Prostate gland (tissue), 2 donors: Measurements from ENCODE around the gene GPR171. TPM values are rescaled to one million over a fixed set of nuclear protein-coding genes. Genes with fewer than 3 reads are reported as not detected.
"Not testable (repeated sequence)": the region's sequence is repeated elsewhere in the genome, so short reads cannot be mapped to it uniquely, and the experiment has no call there.

Source experiments
- DNase-seq: peaks from one replicate; pipeline ENCODE4 v3.0.0-alpha.2; 2019; ENCODE audit warnings: low spot score
- H3K27ac ChIP-seq, 2 donors: fragments of 200-600 bp; sonication (generic); 2 replicates each; pipeline ENCODE4 v1.5.1; 2017 to 2019
- H3K27me3 ChIP-seq: fragments of 200-600 bp; sonication (generic); replicated peaks from 2 replicates; pipeline ENCODE4 v1.5.1; 2019; ENCODE audit not compliant: insufficient read depth
- H3K36me3 ChIP-seq, 2 donors: fragments of 200-600 bp; sonication (generic); 1 replicate in 1 of 2; 2 replicates in 1 of 2; pipeline versions ENCODE4 v1.5.1 to v1.8.1; 2017 to 2019
- H3K4me1 ChIP-seq: fragments of 200-600 bp; sonication (generic); replicated peaks from 2 replicates; pipeline ENCODE4 v1.5.1; 2019
- H3K4me3 ChIP-seq, 2 donors: fragments of 200-600 bp; sonication (generic); 2 replicates each; pipeline ENCODE4 v1.5.1; 2017 to 2019
- H3K9me3 ChIP-seq: fragments of 200-600 bp; sonication (generic); 2 replicates; pipeline ENCODE4 v1.5.1; 2017
- POLR2A ChIP-seq: fragments of 450-650 bp; IDR thresholded peaks from one replicate; pipeline ENCODE4 v1.6.1; 2016; ENCODE audit warnings: antibody characterized with exemption, mild to moderate bottlenecking
- POLR2AphosphoS5 ChIP-seq: sonication (generic); formaldehyde crosslinking; IDR thresholded peaks from one replicate; pipeline ENCODE4 v1.6.1; 2017; ENCODE audit warnings: antibody characterized with exemption
- WGBS: methylation state at CpG from one replicate; pipeline ENCODE4 v1.1.5; 2018; 5-methylcytosine and 5-hydroxymethylcytosine counted together
- intact Hi-C: fragments of 100-400 bp; cut with DNase I; formaldehyde crosslinking; loops from one replicate; pipeline ENCODE4 v1.14.2; 2022
- total RNA-seq, 2 donors: library from RNA; depleted of rRNA; stranded (reverse); fragments of >200 nt; gene quantifications; one replicate each; pipeline ENCODE4 v1.1.0, GENCODE V29; 2016
- TF ChIP-seq, protein P1 (sequence below), 4 experiments: fragments of 200-600 bp in 2 of 4; fragments of 450-650 bp in 2 of 4; sonication (generic) in 2 of 4; IDR thresholded peaks; 1 replicate in 3 of 4; 2 replicates in 1 of 4; pipeline ENCODE4 v1.5.1; 2016 to 2019; ENCODE audit warnings: antibody characterized with exemption in 4 of 4, mild to moderate bottlenecking in 2 of 4, moderate library complexity in 2 of 4

Gene GPR171, protein sequence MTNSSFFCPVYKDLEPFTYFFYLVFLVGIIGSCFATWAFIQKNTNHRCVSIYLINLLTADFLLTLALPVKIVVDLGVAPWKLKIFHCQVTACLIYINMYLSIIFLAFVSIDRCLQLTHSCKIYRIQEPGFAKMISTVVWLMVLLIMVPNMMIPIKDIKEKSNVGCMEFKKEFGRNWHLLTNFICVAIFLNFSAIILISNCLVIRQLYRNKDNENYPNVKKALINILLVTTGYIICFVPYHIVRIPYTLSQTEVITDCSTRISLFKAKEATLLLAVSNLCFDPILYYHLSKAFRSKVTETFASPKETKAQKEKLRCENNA
- total RNA-seq, result under 1 TPM; 0.18 to 0.85 TPM

GRCh38 chr3:151203051-151203420, at the start of gene GPR171:
TSS of gene GPR171 (minus strand) at chr3:151203216. CDS start at chr3:151199386, 3,830 bp downstream.
- H3K9me3 ChIP-seq, result no peaks in the 10 kb centered on the region
- intact Hi-C loops, result no loop called here
- H3K4me1 ChIP-seq, result no peaks in the 10 kb centered on the region
- H3K36me3 ChIP-seq, result no peaks in the 10 kb centered on the region
- no peak for TF ChIP-seq POLR2AphosphoS5
- TF ChIP-seq POLR2A, result no peak
- TF ChIP-seq, protein P1, sequence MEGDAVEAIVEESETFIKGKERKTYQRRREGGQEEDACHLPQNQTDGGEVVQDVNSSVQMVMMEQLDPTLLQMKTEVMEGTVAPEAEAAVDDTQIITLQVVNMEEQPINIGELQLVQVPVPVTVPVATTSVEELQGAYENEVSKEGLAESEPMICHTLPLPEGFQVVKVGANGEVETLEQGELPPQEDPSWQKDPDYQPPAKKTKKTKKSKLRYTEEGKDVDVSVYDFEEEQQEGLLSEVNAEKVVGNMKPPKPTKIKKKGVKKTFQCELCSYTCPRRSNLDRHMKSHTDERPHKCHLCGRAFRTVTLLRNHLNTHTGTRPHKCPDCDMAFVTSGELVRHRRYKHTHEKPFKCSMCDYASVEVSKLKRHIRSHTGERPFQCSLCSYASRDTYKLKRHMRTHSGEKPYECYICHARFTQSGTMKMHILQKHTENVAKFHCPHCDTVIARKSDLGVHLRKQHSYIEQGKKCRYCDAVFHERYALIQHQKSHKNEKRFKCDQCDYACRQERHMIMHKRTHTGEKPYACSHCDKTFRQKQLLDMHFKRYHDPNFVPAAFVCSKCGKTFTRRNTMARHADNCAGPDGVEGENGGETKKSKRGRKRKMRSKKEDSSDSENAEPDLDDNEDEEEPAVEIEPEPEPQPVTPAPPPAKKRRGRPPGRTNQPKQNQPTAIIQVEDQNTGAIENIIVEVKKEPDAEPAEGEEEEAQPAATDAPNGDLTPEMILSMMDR (IDR thresholded peaks at IDR 0.05), result no peak
- WGBS, result 87% methylated on average over 3 of the region's 3 CpGs
- H3K4me3 ChIP-seq, result no peak within 1 kb of the TSS
- no peak for DNase-seq
- no peak within 1 kb of the TSS for H3K27ac ChIP-seq
- H3K27me3 ChIP-seq, result no peaks in the 10 kb centered on the region

GRCh38 chr3:151248772-151249337, 45.8 kb upstream of the GPR171 start:
- intact Hi-C loops, result no loop called here
- H3K9me3 ChIP-seq, result no peaks in the 10 kb centered on the region
- no peaks in the 10 kb centered on the region for H3K27me3 ChIP-seq
- TF ChIP-seq, protein P1 (IDR thresholded peaks at IDR 0.05), result no peak
- TF ChIP-seq POLR2A (no peak), POLR2AphosphoS5 (no peak)
- DNase-seq, result no peak
- H3K4me1 ChIP-seq, result no peaks in the 10 kb centered on the region
- H3K27ac ChIP-seq, result no peak overlapping the region
- 53% methylated on average over 3 of the region's 3 CpGs for WGBS
- H3K36me3 ChIP-seq, result no peaks in the 10 kb centered on the region
- no peak overlapping the region for H3K4me3 ChIP-seq

DNA sequence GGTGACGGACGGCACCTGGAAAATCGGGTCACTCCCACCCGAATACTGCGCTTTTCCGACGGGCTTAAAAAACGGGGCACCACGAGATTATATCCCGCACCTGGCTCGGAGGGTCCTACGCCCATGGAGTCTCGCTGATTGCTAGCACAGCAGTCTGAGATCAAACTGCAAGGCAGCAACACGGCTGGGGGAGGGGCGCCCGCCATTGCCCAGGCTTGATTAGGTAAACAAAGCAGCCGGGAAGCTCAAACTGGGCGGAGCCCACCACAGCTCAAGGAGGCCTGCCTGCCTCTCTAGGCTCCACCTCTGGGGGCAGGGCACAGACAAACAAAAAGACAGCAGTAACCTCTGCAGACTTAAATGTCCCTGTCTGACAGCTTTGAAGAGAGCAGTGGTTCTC, 39.0 kb upstream of the GPR171 start:
- H3K36me3 ChIP-seq, H3K4me1 ChIP-seq, H3K4me3 ChIP-seq, H3K27me3 ChIP-seq, H3K9me3 ChIP-seq, intact Hi-C loops, DNase-seq, H3K27ac ChIP-seq: not testable (repeated sequence)
- WGBS, result 87% methylated on average over 18 of the region's 18 CpGs

DNA sequence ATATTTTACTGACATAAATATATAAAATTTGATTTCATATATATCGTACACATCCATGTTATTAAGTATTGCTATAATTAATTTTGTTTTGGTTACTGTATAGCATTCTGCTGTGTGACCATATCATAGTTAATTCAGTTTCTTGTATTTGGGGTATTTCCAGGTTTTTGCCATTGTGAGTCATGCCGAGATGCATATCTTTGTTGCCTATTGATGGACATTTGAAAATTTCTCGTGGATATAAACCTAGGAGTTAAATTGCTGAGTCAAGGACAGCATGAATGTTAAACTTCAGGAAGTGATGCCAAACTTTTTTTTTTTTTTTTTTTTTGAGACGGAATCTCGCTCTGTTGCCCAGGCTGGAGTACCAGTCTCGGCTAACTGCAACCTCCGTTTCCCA, 33.7 kb upstream of the GPR171 start:
- Histone ChIP-seq H3K4me3 (no peak overlapping the region), H3K27me3 (no peaks in the 10 kb centered on the region), H3K36me3 (no peaks in the 10 kb centered on the region), H3K4me1 (no peaks in the 10 kb centered on the region), H3K27ac (no peak overlapping the region), H3K9me3 (no peaks in the 10 kb centered on the region)
- intact Hi-C loops, result no loop called here
- TF ChIP-seq, protein P1 (IDR thresholded peaks at IDR 0.05), result no peak
- TF ChIP-seq POLR2AphosphoS5, result no peak
- TF ChIP-seq POLR2A, result no peak
- WGBS, result 83% methylated on average over 7 of the region's 7 CpGs
- no peak for DNase-seq

GRCh38 chr3:151236316-151236715, 33.3 kb upstream of the GPR171 start:
- no peak overlapping the region for H3K27ac ChIP-seq

DNA sequence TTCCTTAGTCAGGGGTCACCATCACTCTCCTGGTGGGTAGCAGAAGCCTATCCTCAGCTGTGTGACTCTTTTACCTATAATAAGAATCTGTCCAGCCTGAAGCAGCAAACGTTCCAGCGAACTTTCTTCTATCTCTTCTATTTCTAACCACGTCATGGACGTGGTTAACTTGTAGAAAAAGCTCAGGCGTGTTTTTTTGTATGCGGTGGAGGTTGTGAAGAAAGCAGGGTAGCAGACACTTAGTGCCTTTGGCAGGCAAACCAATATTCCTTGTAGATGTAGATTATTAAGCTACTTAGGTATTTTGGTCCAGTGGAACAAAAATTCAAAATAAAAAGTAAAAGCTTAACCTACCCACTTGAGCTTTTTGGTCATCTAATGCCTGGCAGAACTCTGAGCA, 31.8 kb upstream of the GPR171 start:
- DNase-seq, result no peak
- WGBS, result 85% methylated on average over 6 of the region's 6 CpGs
- H3K4me1 ChIP-seq, result no peaks in the 10 kb centered on the region
- H3K4me3 ChIP-seq, result no peak overlapping the region
- no peaks in the 10 kb centered on the region for H3K9me3 ChIP-seq
- H3K27me3 ChIP-seq, result no peaks in the 10 kb centered on the region
- TF ChIP-seq POLR2AphosphoS5 (no peak), POLR2A (no peak)
- TF ChIP-seq, protein P1 (IDR thresholded peaks at IDR 0.05), result no peak
- no peaks in the 10 kb centered on the region for H3K36me3 ChIP-seq
- intact Hi-C loops, result no loop called here
- no peak overlapping the region for H3K27ac ChIP-seq

More at GRCh38 chr3:151236316-151236715, 33.3 kb upstream of the GPR171 start:
- Histone ChIP-seq H3K36me3 (no peaks in the 10 kb centered on the region), H3K9me3 (no peaks in the 10 kb centered on the region), H3K4me3 (no peak overlapping the region), H3K27me3 (no peaks in the 10 kb centered on the region), H3K4me1 (no peaks in the 10 kb centered on the region)
- no peak for DNase-seq
- intact Hi-C loops, result no loop called here
- WGBS, result 39% methylated on average over 2 of the region's 2 CpGs
- no peak for TF ChIP-seq POLR2AphosphoS5
